Uterus (tissue), 4 donors: ENCODE measurements around the gene UTP11. TPM values are rescaled to one million over a fixed set of nuclear protein-coding genes. Genes with fewer than 3 reads are reported as not detected.

ENCODE experiments used
- DNase-seq, 2 donors: peaks; one replicate each; pipeline ENCODE4 v3.0.0-alpha.2; 2019 to 2020
- H3K27ac ChIP-seq, 2 donors: fragments of 200-600 bp; sonication (generic); 1 replicate in 1 of 2; 2 replicates in 1 of 2; pipeline ENCODE4 v1.5.1; 2016 to 2018
- H3K27me3 ChIP-seq, 2 donors: fragments of 200-600 bp; sonication (generic); one replicate each; pipeline ENCODE4 v1.5.1; 2018 to 2019; ENCODE audit warnings: control low read depth in 1 of 2
- H3K36me3 ChIP-seq, 2 donors: fragments of 200-600 bp; sonication (generic); one replicate each; pipeline ENCODE4 v1.5.1; 2019; ENCODE audit warnings: control low read depth in 1 of 2
- H3K4me1 ChIP-seq, 2 donors: fragments of 200-600 bp; sonication (generic); one replicate each; pipeline ENCODE4 v1.5.1; 2018 to 2019; ENCODE audit warnings: control low read depth in 1 of 2
- H3K4me3 ChIP-seq, 2 donors: fragments of 200-600 bp; sonication (generic); 1 replicate in 1 of 2; 2 replicates in 1 of 2; pipeline ENCODE4 v1.5.1; 2018 to 2019; ENCODE audit warnings: mild to moderate bottlenecking in 1 of 2
- H3K9me3 ChIP-seq, 2 donors: fragments of 200-600 bp; sonication (generic); one replicate each; pipeline ENCODE4 v1.5.1; 2019; ENCODE audit warnings: control low read depth in 1 of 2
- CTCF ChIP-seq, 4 experiments: fragments of 200-600 bp in 2 of 4; fragments of 450-650 bp in 2 of 4; sonication (generic) in 2 of 4; IDR thresholded peaks; one replicate each; pipeline ENCODE4 v1.5.1; 2016 to 2019; ENCODE audit warnings: antibody characterized with exemption in 4 of 4, mild to moderate bottlenecking in 2 of 4, moderate library complexity in 1 of 4
- POLR2A ChIP-seq, 2 donors: fragments of 450-650 bp; IDR thresholded peaks; one replicate each; pipeline ENCODE4 v1.6.1; 2016; ENCODE audit warnings: antibody characterized with exemption in 2 of 2, mild to moderate bottlenecking in 1 of 2, moderate library complexity in 1 of 2
- intact Hi-C: fragments of 100-400 bp; cut with DNase I; formaldehyde crosslinking; loops from one replicate; pipeline ENCODE4 v1.15.1; 2023; ENCODE audit warnings: low total_unique reads
- total RNA-seq, 4 donors: library from RNA; depleted of rRNA in 3 of 4; stranded (reverse); fragments of >200 nt in 3 of 4; gene quantifications; one replicate each; pipeline versions ENCODE4 v1.1.0 to v1.2.4, GENCODE V29; 2014 to 2023
- donor health status: DM: yes; HTN: yes; CAD: no.

Gene UTP11
- total RNA-seq, 4 donors from 2014 or later: 8.2 to 60.3 (median 36.9) TPM

- TF ChIP-seq CTCF (IDR thresholded peaks at IDR 0.05): no peak
- no peak for TF ChIP-seq POLR2A (IDR thresholded peaks at IDR 0.05)
- no peak overlapping the region for H3K4me3 ChIP-seq
- DNase-seq: no peak
- no peak overlapping the region for H3K27ac ChIP-seq
- intact Hi-C loops: no loop called here
- peaks cover 2 to 3% of the 10 kb centered on the region in 2 donors for H3K27me3 ChIP-seq
- no peaks in the 10 kb centered on the region for H3K9me3 ChIP-seq
- no peaks in the 10 kb centered on the region for H3K36me3 ChIP-seq
- H3K4me1 ChIP-seq: peaks cover 0 to 8% of the 10 kb centered on the region in 2 donors
These were observed 38.0 kb downstream of the UTP11 start for GRCh38 chr1:38050397-38051078.

DNA sequence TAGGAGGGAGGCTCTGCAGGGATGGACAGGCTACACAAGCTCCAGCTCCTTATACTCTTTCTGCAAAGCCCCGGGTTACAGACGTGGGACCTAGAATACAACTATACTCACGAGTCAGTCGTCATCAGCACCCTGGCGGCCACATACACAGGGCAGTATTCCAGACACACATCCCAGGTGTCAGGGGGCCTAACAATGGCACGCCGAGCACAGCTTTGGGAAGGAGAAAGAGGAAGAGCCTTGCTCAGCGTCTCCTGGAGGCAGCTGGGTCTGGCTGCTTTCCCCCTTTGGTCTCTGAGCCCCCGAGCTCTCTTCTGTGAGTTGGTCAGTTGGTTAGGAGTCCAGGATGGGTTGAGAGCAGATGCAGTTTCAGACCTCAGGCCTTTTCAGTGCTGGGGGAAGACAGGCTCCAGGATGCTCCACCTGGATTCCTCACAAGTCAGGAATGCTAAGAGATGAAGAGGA, 38.6 kb downstream of the UTP11 start:
- Histone ChIP-seq H3K4me3 (no peak overlapping the region), H3K27ac (no peak overlapping the region), H3K27me3 (no peaks in the 10 kb centered on the region), H3K36me3 (no peaks in the 10 kb centered on the region), H3K4me1 (peaks cover 0 to 3% of the 10 kb centered on the region in 2 donors), H3K9me3 (no peaks in the 10 kb centered on the region)
- TF ChIP-seq POLR2A (IDR thresholded peaks at IDR 0.05) (no peak), CTCF (IDR thresholded peaks at IDR 0.05) (no peak)
- intact Hi-C loops: no loop called here
- no peak for DNase-seq

DNA sequence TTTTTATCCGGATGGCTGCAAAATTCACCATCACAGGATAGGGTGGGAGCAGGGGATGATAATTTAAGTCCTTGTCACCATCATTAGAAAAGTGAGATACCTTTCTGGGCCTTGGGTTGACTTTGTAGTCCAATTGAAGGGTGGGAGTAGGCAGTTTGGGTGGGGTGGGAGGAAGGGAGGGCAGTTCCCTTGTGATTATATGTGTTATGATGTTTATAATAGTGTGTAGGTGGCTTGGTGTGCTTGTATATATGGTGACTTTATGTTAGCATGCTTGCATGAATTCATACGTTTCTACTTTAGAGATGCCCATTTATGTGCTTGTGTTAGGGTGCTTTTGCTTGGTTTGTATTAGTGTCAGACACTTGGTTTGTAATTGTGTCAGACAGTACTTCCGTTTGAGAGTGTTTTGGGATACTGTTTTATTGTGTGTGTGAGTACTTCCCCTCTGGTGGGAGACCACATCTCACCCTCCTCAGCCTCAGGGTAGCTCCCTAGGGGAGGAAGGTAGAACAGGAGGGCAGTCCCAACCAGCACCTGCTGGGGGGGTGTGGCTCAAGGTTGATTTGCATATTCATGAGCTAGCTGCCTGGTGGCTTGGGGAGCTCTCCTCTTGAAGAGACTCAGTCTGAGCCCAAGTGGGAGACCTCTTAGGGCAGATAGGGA, 40.3 kb downstream of the UTP11 start:
- no peak for TF ChIP-seq CTCF (IDR thresholded peaks at IDR 0.05)
- TF ChIP-seq POLR2A (IDR thresholded peaks at IDR 0.05): no peak
- Histone ChIP-seq H3K4me1 (no peaks in the 10 kb centered on the region), H3K4me3 (no peak overlapping the region), H3K27me3 (no peaks in the 10 kb centered on the region), H3K36me3 (no peaks in the 10 kb centered on the region), H3K9me3 (no peaks in the 10 kb centered on the region), H3K27ac (no peak overlapping the region)
- DNase-seq: no peak
- intact Hi-C loops: no loop called here

- Histone ChIP-seq H3K27me3 (no peaks in the 10 kb centered on the region), H3K4me3 (no peak overlapping the region), H3K27ac (no peak overlapping the region), H3K9me3 (no peaks in the 10 kb centered on the region), H3K36me3 (no peaks in the 10 kb centered on the region), H3K4me1 (no peaks in the 10 kb centered on the region)
- TF ChIP-seq POLR2A (IDR thresholded peaks at IDR 0.05): no peak
- TF ChIP-seq CTCF (IDR thresholded peaks at IDR 0.05): no peak
- DNase-seq: no peak
- intact Hi-C loops: no loop called here
These were observed 41.0 kb downstream of the UTP11 start for GRCh38 chr1:38053416-38054091.

GRCh38 chr1:38055398-38055797, 42.9 kb downstream of the UTP11 start:
- intact Hi-C loops: no loop called here
- DNase-seq: no peak
- Histone ChIP-seq H3K36me3 (no peaks in the 10 kb centered on the region), H3K27me3 (no peaks in the 10 kb centered on the region), H3K4me3 (no peak overlapping the region), H3K9me3 (no peaks in the 10 kb centered on the region), H3K27ac (no peak overlapping the region), H3K4me1 (no peaks in the 10 kb centered on the region)
- no peak for TF ChIP-seq CTCF (IDR thresholded peaks at IDR 0.05)
- no peak for TF ChIP-seq POLR2A (IDR thresholded peaks at IDR 0.05)
